ENCODE results near the gene MSX2.

GRCh38 chr5:174726916-174727793, 2.8 kb downstream of the MSX2 start:
- TF ChIP-seq CTCF (conservative IDR thresholded peaks at IDR 0.05; ENCODE audit: low read length) (no peak), EZH2phosphoT487 (IDR thresholded peaks at IDR 0.05; ENCODE audit: borderline replicate concordance) (no peak)
